GM19324 (cell line): ENCODE data around the gene KAZN.

Experiments used
- ATAC-seq: cut with Tn5 transposase; IDR thresholded peaks from one replicate; pipeline ENCODE4 v1.9.1; 2021; ENCODE audit warnings: mild to moderate bottlenecking, moderate library complexity; ENCODE audit not compliant: unreplicated experiment, low FRiP score

The KAZN gene

DNA sequence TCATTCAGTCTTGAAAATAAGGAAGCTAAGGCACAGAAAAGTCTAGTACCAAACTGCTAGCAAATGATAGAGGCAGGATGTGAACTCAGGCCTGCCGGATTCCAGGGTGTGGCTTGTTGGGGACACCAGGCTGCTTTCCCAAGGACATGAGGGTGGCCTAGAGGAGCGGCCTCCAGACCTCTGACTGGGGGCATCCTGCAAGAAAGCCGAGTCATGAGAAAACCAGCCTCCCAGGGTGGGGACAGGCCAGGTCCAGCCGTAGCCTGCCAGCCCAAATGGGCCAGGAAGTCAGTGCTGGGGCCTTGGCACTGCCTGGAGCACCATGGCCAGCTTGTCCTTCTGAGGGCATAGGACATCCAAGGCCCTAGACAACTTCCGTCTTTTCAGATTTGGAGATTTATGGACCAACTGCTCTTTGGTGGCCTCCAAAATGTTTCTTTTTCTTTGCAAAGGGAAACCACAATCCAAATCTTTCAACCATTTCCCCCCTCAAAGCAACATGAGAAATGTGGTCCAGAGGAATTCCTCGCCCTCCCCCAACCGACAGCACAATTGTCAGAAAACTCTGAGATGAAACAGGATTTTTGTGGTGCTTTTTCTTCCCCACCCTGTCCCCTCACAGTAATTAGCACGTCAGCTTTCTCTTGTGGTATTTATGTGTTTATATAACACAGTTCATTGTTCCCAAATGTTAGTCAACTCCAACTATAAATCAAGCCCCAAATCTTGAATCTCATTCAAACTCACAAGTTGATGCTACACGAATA is 212.3 kb downstream of the KAZN start:
- no peak for ATAC-seq

DNA sequence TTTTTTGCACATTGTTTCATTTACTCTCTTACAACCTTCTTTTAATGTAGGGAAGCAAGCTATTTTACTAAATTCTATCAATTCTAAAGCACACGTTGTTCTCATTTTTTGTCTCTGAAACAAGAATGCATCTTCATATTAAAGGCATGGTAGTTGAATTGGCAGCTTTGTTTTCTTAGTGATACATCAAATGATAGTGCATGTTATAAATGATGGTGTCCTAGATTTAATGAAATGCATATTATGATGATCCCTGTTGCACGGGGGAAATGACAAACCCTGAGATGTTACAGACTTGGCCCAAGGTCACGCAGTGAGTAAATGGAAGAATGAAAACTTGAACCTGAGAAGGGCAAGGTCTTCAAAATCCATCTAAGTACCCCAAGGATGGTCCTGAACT is 213.1 kb downstream of the KAZN start:
- ATAC-seq = no peak

DNA sequence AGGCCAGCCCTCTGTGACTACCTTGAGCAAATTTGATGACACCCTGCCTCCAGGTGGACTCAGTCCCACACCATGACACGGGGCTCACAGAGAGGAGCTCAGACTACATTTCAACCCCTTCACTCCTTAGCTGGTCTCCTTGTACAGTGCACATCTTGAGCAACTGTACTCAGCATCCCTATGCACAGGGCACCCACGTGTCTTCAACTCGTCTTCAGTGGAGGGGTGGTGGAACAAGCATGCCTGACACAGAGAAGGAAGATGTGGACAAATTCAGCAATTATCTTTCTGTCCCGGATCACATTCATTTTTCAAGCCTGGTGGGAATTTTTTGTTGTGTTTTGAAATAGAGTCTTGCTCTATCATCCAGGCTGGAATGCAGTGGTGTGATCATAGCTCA is 213.7 kb downstream of the KAZN start:
- no peak for ATAC-seq

DNA sequence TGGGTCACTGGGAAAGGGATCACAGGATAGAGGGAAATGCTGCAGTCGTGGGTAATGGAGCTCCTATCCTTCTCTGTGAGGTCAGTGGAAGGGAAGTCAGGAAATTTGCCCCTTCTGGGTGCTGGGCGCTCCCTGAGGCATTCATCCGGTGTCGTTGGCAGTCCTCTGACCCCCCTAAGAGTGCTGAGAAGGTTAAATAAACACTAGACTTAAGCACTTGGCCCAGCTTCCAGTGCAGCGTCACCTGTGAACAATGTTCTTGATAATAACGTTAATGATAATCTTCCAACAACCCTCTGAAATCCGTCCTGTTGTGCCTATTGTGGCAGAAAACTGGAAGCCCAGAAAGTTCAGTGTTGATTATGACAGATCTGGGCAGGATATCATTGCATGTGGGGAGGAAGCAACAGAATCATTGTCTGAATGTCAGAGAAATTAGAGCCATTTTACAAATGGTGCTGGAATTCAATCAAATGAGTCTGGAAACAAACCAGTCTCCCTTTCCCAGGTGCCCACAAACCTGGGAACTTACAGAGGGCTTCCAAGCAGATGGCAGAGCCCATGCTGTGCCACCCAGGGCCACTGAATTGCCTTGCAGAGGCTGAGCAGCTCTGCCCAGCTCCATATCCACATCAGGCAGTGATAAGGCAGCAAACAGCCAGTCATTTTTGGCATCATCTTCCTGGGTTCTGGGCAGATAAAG is 216.8 kb downstream of the KAZN start:
- ATAC-seq = no peak

DNA sequence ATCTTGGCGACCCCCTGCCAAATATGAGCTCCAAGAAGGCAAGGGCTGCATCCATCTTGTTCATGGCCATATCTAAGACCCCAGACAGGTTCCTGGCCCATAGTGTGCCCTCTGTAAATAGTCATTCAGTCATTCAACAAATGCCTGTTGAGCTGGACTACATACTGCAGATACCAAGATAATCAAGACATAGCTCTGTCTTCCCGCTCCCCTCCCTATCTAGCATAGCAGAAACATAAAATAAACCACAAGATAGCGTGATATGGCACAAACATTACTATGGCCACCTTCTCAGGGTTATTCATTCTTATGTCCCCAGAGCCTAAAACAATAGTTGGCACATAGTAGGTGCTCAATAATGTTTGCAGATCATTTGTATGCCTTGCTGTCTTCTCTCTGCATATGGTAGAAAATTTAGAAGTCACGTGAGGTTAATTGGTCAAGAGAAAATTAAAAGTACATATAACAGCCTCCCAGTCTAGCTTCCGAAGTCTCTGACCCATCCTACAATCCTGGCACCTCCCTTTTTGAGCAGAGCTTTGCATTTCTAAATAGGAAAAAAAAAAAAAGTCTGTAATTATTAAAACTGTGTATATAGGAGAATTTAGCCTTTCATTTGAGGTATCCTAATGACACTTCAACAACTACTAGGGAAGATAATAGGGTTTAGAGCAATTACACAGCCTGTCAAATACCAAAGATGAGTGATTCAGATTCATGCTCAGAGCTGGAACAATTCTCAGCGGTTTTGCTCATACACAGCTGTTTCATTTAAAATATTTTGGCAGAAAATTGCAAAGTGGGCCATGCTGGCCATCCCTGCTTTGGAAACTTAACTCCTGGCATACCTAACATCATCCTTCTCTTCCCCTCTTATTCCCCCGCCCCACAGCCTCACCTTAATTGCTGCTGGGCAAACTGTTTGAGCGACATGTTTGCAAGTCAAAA is 219.0 kb downstream of the KAZN start:
- no peak for ATAC-seq

DNA sequence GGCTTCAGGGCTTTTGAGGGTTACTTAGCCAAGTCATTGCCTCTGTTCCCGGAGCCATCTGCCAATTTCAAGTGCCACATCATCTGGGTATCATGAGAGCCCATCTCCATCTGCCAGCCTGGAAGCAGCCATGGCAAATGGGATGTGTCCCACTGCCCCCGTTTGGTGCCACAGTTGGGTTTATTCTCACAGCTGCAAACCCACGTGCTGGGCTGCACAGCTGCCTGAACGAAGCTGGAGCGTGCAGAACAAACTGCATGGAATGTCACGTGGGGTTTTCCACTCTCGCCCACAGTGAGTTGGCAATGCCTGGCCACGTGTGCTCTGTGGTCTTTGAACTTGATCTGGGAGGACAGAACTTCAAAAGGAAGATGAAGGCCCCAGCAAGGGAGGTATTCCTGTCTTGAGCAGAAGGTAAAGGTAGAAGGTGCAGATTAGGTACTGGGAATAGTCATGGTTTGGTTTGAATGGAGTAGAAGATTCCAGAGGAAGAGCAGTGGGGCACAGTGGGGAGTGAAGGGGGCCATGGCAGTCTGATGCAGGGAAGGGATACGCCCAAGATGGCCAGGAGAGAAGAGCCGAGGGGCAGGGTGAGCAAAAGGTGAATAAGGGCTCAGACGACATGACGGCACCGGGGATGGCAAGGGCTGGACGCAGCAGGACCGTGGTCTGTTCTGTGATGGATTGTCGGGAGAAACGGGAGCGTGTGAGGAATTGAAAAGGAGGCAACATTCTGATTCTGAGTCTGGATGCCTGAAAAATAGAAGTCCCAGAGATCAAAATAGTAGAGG is 222.0 kb downstream of the KAZN start:
- no peak for ATAC-seq

DNA sequence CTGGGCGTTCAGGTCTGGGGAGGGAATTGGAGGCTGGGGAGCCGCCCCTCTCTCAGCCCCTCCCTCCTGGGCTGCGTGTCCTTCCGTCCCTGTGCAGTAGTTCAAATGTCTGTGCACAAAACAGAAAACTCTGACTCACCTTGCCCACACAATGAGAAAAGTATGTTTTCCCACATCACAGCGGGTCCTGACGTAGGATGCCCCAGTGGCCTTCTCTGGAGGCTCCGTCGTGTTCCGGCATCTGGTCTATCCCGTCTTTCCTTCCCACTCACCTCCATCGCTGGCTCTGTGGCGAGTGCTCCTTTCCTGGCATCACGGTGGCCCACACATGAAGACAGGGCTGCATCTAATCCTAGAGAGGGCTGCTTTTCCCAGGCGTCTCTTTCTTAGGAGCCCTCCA is 224.0 kb downstream of the KAZN start:
- no peak for ATAC-seq

DNA sequence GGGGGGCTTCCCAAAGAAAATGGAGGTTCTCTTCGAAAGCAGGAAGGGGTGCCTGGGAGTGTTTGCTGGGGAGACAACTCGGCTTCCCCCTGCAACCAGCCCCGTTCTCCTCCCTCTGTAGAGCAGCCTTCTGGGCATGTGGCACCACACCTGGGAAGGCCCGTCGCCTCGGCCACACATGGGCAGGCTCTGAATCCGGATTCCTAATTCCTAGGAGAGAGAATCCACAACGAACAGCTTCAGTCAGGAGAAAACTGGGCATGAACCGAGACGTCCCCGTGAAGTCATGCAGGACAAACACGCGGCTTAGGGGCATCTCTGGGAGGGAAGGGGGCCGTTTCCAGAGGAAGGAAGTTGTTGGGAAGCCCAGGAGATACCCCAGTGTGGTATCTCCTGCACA is 224.5 kb downstream of the KAZN start:
- ATAC-seq = no peak

DNA sequence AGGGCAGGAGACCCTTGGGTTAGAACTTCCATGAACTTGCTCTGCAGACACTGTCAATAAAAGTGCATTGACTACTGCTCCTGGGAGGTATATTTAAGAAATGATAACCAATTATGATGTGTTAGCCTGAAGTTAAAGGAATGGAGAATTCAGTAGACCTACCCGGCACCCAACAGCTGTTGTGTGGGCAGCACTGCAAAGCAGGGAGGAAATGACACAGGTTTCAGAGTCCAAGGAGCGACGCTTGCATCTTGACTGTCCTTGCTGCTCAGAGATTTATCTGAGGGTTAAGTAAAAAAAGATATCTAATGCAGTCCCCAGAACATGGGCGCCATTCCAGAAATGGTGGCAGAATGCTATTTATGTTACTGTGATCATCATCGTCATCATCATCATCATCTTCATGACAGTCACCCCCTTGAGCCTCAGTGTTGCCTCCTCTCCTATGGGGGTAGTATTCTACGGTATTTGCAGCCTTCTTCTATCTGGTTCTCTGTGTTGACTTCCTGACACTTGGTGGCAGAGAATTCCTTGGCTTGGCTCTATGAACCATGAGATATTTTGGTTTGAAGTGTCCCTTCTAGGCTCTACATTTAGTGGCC is 225.9 kb downstream of the KAZN start:
- no peak for ATAC-seq

DNA sequence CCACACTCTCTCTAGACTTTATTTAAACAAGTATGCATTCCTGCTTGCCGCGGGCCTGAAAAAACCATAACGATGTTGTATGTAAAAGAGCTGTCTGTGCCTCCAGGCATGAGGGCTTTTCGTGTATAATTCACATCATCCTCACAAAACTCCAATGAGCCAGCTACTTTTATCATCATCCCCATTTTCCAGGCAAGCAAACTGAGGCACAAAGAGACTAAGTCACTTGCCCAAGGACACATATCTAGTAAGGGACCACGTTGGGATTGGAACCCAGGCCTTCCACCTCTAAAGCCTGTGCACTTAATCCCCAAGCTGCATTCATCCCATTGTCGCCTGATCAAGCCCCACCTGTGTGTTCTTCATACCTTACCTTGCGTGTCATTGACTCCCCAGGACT is 226.9 kb downstream of the KAZN start:
- no peak for ATAC-seq

DNA sequence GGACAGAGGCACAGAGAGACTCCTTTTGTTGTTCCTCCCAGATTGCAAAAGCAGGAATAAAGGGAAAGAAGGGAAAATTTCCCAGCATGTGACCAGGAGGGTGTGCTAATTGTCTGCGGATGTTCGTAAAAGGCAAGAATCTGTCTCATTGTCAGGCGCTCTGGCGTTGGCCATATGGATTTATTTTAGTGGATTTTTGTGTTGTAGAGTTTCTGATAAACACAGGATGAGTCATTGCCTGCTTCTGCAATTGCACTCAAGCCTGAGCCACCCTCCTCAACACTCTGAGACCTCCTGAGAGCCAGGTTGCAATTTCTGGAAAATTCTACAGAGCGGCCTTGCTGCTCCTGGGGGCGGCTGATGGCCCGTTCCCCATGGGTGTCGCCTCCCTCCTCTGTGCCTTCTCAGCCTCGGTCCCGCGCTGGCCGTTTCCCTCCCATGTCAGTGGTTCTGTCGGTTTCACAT is 227.7 kb downstream of the KAZN start:
- ATAC-seq = no peak

DNA sequence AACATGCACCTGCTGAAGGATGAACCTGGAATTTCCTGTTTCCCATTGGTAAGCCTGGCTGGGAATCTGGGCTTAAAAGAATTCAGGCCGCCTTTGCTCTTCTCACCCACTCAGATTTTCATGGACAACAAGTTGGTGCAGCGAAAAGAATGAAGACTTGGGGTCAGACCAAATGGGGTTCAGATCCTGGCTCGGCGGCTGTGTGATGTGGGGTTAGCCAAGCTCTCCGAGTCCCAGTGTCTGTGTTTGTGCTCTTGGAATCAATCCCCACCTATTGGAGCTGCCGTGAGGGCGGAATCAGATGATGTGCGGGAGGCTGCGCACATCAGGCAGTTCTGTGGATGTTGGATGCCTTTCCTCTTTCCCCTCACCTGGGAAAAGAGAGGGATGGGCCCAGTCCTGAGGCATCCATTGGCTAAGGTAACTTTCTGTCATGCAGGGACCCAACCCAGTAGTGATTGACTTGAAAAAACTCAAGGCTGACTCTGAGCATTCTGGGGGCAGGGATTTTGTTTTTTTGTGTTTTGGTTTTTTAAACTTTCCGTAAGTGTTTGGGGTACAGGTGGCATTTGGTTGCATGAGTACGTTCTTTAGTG is 228.3 kb downstream of the KAZN start:
- ATAC-seq = no peak

DNA sequence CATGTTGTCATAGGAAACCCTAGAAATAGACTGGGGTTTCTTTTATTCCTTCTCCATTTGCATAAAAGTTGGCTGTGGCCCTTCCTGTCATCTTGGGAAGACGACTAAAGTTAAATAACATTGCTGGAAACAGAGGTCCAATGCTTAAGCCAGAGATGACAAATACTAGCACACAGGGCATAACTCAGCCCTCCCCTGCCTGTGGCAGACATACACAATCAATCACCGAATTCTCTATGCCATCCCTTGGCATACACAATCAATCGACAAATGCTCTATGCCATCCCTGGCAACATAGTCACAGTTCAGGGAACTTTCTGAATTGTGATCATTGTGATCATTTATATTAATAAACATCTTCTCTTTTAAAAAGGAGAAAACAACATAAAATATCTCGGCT is 229.4 kb downstream of the KAZN start:
- no peak for ATAC-seq

DNA sequence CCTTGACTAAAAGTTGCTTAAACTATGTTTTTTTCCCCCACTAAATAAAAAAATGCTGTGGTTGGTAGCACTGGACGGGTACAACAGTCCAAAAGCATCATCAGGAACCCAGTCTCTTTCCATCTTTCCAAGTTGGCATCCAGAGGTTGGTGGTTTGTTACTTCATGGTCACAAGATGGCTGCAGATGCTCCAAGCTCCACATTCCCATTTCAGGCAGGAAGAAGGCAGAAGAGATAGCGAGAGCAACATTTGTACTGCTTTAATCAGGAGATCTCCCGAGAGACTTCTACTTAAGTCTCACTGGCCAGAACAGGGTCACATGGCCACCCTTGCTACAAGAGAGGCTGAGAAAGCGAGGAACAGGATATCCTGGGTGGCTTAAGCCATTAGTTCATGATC is 230.2 kb downstream of the KAZN start:
- ATAC-seq = no peak

DNA sequence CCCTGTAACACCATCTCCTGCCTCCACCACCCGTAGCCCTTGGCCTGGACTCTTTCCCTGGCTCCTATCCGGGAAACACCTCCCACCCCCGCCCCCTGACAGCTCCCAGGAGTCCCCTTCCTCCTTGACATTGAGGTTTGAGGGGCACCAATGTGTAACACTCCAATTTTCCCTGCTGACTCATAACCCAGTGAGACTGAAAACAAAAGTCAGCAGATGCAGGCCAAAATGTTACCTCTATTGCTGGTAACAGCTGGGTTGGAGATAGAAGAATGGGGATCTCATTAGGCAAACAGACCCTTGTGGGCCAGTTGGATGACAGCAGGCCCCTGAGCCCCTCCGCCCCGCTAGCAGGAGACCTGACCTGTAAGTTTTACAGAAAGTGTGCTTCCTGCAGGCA is 237.2 kb downstream of the KAZN start:
- ATAC-seq = no peak

DNA sequence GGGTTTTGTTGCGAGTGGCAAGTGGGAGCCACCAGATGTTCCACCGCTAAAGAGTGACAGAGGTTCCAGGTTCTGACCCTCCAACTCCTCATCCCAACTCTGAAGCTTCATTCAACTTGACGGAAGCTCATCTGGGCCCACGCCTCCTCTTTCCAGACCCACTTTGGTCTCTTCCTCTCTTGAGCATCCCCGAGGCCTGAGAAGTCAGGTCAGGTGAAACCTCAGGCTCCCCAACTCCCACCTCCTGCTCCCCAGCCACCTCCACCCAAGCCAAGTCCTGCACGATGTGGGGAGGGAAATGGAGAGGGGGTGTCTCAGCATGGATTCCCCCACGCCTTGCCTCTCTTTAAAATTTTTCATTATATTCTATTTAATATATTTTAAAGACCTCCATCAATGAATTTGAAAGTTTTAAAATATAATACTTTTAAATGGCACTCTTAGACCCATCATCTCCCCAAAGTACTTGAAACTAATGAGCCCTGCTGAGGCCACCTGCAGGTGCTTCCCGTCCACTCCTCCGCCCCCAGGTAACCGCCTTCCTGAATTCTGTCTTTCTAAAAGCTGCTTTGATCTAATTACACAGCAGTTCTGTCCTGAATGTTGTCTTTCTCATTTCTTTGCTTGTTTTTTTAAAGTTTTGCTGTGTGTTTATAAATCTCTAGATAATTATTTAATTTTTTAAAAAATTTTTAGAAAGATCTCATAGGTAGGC is 238.1 kb downstream of the KAZN start:
- ATAC-seq = no peak

DNA sequence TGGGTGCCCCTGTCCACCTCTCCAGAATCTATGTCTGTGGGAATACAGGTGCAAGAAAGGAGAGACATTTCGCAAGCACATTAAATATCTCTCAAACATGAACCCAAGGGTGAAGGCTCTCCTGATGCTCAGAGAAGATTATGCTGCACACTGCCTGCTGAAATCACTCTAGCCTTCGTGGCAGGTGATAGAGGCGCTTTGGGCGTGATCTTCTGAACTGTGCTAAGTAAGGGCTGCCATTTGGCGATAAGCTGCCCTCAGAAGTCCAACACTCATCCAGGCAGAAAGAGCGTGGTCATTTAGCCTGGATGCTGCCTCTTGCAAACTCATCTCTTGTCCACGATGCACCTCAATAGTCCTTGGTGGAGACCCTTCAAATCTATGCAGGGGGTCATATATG is 241.9 kb downstream of the KAZN start:
- ATAC-seq = no peak

DNA sequence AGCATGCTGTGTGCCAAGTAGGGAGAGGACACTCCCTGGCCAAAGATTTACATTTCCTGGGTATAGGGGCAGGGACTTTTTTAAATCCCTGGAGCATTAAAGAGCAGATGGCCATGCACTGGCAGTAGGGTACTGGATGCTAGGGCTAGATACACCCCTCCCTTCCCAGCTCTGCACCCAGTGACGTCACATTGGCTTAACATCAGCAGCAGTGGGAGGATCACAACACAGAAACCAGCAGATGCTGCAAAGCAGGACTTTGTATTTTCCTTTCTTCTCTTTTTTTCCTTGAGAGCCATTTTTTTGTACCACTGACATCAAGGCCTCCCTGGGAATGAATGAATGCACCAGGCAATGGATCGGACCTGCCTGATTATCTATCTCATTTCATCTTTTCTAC is 243.0 kb downstream of the KAZN start:
- ATAC-seq = no peak

DNA sequence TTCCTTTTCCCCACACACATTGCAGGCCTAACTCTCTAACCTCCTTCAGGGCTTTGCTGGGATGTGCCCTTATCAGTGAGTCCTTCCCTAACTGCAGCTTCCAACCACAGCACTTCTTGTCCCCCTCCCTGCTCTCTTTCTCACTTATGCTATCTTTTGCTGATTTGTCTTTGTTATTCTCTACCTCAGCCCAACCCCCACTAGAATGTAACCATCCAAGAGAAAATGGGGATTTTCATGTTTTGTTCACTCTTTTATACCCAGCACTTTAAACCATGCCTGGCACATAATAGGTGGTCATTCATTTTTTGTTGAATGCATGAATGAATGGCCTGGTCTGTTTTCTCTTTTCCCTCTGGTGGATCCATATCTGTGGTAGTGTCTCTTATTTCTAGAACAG is 243.5 kb downstream of the KAZN start:
- no peak for ATAC-seq
